ENCODE results near the gene SMIM1.

GRCh38 chr1:3736708-3737107, 35.8 kb upstream of the SMIM1 start:
- TF ChIP-seq CTCF (conservative IDR thresholded peaks at IDR 0.05 in 1 of 2, IDR thresholded peaks at IDR 0.05 in 1 of 2; ENCODE audit: extremely low read depth in 1 of 2, insufficient read depth in 1 of 2, low read depth in 1 of 2, low read length in 2 of 2) = no peak
- no peak for TF ChIP-seq EZH2 (IDR thresholded peaks at IDR 0.05; ENCODE audit: borderline replicate concordance, low read length)
